HTERT RPE-1 (cell line): ENCODE results near the gene ATP6V0E2.
"Not testable (repeated sequence)": the region's sequence is repeated elsewhere in the genome, so short reads cannot be mapped to it uniquely, and the experiment has no call there.

Experiments used
- in situ Hi-C: fragments of 300-500 bp; cut with MboI; formaldehyde crosslinking; loops from 4 replicates; pipeline ENCODE4 v1.14.3; 2020; ENCODE audit warnings: low sequenced_read_pairs

ATP6V0E2 gene

DNA sequence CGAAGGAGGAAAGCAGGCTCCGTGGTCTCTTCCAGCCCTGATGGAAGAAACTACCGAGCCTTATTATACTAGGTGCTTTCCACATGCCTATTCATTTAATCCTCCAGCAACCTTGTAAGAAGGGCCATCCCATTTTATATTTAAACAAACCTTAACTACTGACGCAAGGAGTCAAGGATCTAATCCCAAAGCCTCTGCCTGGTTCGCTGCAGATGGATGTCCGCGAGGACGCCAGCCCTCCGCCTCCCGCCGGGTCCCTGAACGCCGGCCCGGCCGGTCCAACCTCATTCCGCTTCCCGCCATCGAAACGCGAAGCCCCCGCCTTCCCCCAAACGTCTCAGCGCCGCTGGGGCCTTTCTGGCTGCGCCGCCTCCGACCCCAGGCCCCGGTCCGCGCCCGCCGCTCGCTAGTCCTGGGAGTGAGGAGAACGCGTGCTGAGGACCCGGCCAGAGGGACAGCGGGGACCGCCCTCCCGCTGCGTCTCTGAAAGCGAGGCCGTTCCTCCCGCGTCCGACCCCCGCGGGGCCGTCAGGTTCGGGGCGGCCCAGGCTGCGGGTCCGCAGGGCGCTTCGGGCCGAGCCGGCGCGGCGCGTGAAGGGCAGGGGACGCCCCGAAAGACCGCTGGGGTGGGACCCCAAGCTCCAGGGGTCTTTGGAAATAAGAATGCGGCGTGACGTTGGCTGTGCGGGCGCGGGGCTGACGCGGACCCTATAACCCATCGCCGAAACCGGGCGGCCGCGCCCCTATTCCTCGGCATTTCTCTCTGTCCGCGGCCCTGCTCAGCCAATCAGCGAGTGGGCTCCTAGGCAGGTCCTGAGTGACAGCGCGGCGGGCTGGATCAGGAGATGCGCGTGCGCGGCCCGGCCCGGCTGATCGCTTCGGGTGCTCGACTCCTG lies at the start of gene ATP6V0E2:
Gene ATP6V0E2 (plus strand): TSS at position 896 of the 896 bp plus-strand sequence. CDS start 97 bp downstream, outside the sequence.
- in situ Hi-C loops, result no loop called here

DNA sequence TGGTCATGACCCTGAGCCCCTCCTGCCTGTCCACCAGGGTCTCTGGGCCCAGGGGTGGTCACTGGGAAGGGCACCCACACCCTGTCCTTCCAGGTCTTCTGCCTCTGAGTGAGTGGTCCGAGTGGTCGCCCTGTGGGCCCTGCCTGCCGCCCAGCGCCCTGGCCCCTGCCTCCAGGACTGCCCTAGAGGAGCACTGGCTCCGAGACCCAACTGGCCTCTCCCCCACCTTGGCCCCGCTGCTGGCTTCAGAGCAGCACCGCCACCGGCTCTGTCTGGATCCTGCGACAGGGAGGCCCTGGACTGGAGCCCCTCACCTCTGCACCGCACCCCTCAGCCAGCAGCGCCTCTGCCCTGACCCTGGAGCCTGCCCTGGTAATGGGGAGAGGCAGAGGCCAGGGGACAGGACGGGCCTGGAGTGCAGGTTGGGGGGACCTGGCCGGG lies 49.4 kb upstream of the ATP6V0E2 start:
- in situ Hi-C loops, result no loop called here

DNA sequence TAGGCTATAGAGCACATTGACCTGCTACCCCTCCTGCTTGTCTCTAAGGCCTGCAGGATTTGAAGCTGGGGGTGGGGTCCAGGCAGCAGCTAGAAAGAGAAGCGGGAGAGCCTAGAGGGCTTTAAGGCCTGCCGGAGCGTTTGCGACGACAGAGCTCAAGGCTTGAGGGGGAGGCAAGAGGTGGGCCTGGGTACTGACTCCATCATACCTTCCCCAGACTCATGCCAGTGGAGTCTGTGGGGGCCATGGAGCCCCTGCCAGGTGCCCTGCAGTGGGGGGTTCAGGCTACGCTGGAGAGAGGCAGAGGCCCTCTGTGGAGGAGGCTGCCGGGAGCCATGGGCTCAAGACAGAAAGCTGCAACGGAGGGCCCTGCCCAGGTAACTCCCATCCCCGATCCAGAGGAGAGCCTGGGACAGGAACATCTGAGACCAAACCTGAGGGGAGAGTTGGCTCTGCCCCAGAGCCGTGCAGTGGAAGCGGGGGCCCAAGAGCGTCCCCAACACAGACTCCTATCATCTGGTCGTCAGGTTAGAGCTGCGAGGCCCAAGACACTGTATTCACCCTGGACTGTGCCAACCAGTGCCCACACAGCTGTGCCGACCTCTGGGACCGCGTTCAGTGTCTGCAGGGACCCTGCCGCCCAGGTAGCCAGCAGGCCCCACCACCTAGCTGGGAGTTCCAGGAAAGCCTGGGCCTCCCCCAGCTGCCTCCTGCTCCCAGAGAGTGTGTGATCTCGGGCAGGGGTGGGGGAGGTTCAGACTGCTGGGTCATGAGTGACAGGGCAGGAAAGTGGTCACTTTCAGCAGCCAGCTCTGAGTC lies 48.8 kb upstream of the ATP6V0E2 start:
- in situ Hi-C loops, result no loop called here

DNA sequence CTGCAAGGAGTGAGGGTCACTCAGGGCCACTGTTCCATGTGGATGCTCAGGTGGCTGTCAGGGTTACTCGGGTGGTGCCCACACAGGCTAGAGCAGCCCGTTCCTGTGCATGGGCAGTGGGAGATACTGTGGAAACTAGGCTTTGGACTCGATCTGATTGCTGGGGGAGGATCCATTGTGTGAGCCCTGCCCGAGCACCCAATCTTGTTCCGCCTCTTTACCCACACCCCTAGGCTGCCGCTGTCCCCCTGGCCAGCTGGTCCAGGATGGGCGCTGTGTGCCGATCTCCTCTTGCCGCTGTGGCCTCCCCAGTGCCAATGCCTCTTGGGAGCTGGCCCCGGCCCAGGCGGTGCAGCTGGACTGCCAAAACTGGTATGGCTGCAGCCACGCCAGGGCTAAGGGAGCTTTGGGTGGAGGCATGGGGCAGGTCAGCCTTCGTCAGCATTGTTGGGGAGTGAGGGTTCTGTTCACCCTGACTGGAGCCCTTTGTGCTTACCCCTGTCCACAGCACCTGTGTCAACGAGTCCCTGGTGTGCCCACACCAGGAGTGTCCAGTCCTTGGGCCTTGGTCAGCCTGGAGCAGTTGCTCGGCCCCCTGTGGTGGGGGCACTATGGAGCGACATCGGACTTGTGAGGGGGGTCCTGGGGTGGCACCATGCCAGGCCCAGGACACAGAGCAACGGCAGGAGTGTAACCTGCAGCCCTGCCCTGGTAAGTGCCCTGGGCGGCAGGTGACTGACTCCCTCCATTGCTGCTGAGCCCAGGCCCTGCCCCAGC lies 48.0 kb upstream of the ATP6V0E2 start:
- in situ Hi-C loops, result no loop called here

DNA sequence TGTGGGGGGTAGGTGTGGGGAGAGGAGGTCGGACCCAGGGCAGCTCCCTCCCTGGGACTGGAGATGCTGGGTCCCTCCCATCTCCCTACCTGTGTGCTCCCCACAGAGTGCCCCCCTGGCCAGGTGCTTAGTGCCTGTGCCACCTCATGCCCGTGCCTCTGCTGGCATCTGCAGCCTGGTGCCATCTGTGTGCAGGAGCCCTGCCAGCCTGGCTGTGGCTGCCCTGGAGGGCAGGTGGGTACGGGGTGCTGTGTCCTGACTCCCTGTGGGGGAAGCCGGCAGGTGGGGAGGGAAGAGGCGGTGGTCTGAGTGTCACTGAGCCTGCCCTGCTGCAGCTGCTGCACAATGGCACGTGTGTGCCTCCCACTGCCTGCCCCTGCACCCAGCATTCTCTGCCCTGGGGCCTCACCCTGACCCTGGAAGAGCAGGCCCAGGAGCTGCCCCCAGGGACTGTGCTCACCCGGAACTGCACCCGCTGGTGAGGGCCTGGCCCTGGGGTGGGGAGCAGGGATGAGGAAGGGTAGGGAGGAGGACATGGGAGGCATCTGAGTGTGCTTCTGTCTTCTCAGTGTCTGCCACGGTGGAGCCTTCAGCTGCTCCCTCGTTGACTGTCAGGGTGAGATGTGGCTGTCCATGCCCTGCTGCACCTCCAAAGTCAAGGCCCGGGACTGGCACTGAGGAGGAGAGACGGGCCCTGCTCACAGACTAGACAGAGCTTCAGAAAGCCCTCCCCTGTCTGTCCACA lies 47.3 kb upstream of the ATP6V0E2 start:
- in situ Hi-C loops, result no loop called here

DNA sequence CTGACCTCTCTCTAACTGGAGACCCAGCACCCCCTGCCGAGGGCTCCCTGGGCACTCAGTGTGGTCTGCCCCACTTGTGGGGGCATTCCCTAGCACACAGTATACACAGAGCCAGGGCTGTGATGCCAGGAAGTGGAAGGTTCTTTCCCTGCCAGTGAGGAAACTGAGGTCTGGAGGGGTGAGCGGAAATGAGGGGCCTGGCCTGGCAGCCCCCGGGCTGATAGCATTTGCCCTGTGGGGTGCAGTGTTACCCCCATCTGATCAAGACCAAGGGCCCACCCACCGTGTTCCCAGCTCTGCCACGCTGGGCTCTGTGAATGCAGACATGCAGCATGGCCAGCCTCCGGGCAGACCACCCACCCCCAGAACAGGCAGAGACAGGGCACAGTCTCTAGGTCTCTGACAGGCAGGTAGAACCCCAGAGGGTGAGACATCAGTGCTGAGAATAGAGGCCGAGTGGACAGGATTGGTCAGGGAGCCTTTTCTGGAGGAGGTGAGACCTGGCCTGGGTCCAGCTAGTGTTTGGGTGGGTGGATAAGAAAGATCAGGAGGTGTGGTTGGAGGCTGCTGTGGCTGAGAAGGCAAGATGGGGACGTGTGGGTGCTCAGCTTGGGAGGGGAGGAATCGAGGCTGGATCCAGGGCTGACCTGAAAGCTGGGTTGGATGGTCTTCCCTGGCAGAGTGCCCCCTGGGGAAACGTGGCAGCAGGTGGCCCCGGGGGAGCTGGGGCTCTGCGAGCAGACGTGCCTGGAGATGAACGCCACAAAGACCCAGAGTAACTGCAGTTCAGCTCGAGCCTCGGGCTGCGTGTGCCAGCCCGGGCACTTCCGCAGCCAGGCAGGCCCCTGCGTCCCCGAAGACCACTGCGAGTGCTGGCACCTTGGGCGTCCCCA lies 46.4 kb upstream of the ATP6V0E2 start:
- in situ Hi-C loops, result no loop called here

DNA sequence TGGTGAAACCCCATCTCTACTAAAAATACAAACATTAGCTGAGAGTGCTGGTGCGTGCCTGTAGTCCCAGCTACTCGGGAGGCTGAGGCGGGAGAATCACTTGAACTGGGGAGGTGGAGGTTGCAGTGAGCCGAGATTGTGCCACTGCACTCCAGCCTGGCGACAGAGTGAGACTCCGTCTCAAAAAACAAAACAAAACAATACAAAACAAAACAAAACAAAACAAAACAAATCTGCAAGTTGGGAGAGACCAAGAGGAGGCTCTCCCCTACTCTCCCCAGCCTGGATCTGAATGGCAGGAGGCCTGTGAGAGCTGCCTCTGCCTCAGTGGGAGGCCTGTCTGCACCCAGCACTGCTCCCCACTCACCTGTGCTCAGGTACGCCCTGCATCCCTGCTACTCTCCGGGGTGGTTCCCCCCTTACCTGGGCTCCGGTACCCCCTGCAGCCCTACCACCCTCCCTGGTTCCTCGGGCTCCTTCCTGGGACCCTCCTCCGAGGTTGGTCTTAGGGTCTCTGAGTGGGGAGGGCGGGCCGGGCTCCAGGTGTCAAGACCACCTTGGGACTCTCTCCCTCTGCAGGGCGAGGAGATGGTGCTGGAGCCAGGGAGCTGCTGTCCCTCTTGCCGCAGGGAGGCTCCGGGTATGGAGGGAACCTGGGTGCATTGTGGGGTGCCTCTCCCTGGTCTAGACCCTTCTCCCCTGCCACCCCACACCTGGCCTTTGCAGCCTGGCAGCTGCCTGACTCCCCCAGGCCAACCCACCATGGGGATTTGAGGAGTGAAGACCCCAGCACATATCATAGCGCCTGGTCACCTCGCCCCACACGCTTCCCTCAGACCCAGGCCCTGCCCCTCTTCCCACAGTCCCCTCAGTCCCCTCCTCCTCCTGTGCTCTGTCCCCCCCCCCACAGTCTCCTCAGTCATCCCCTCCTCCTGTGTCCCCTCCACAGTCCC lies 45.1 kb upstream of the ATP6V0E2 start:
- in situ Hi-C loops, result no loop called here

DNA sequence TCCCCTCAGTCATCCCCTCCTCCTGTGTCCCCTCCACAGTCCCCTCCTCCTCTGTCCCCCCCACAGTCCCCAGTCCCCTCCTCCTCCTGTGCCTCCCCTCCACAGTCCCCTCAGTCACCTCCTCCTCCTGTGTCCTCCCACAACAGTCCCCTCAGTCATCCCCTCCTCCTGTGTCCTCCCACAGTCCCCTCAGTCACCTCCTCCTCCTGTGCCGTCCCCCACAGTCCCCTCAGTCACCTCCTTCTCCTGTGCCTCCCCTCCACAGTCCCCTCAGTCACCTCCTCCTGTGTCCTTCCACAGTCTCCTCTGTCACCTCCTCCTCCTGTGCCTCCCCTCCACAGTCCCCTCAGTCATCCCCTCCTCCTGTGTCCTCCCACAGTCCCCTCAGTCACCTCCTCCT lies 43.2 kb upstream of the ATP6V0E2 start:
- in situ Hi-C loops, result not testable (repeated sequence)

DNA sequence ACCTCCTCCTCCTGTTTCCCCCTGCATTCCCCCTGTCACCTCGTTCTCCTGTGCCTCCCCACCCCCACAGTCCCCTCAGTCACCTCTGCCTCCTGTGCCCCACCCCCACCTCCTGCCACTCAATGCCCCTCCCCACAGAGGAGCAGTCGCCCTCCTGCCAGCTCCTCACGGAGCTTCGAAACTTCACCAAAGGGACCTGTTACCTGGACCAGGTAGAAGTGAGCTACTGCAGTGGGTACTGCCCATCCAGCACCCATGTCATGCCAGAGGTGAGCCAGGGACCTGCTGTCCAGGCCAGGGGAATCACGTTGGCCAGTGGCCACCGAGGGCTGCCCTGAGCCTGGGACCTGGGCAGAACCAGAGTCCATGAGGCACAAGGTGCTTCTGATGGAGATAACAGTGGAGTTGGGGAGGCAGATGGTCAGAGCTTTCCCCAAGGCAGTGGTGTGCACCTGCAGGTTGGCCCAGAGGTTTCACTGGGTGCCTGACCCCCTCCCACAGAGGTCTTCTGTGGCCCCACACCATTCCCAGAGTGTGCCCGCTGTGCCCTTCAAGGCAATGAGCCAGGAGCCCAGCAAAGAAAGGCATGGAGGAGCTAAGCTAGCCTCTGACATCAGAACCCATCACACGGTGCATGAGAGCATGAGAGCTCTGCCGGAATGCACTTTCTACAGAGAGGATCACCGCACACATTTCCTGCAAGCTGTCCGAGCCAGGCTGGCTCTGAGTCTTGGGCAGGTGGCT lies 42.6 kb upstream of the ATP6V0E2 start:
- in situ Hi-C loops, result no loop called here

DNA sequence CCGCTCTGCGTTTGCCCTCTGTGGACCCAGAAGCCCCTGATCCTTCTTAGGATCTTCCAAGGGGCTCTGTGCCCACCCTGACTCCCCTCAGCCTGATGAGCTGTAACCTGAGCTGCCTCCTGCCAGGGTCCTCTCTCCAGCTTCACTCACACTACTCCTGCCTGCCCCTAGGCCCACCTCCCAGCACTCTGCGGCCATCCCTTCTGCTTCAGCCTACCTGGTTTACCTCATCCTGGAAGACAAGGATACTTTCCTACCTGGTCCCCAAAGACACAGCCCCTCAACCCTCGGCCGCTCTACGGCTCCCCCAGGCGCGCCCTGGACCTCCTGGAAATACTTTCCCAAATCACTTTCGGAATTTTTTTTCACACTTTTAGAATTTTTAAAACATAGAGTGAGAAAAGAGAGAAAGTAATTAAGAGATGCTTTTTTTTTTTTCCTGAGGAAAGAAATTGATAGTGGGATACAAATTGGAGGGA lies 42.0 kb upstream of the ATP6V0E2 start:
- in situ Hi-C loops, result no loop called here

DNA sequence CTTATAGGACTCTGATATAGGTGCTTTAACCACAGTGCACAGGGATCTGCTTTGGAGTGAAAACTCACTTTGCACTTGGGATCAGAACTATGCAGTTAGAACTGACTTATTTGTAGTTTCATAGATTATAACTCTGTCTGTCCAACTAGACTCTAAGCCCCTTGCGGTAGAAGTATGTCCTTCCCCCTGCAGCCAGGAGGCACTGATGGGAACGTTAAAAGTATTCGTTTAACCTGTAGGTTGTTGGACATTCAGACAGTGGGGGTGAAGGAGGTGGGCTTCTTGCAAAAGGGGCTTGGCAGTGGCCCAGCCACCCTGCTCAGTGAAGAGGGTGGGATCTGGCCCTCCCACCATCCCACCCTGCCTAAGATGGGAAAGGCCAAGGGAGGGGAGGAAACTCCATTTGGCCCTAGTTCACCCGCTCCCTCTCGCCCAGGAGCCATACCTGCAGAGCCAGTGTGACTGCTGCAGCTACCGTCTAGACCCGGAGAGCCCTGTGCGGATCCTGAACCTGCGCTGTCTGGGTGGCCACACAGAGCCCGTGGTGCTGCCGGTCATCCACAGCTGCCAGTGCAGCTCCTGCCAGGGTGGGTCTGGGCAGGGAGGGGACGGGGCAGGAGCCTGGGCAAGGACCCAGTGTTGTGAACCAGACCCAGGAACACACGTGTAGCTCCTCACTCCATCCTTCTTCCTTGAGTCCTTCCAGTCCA lies 41.3 kb upstream of the ATP6V0E2 start:
- in situ Hi-C loops, result no loop called here

DNA sequence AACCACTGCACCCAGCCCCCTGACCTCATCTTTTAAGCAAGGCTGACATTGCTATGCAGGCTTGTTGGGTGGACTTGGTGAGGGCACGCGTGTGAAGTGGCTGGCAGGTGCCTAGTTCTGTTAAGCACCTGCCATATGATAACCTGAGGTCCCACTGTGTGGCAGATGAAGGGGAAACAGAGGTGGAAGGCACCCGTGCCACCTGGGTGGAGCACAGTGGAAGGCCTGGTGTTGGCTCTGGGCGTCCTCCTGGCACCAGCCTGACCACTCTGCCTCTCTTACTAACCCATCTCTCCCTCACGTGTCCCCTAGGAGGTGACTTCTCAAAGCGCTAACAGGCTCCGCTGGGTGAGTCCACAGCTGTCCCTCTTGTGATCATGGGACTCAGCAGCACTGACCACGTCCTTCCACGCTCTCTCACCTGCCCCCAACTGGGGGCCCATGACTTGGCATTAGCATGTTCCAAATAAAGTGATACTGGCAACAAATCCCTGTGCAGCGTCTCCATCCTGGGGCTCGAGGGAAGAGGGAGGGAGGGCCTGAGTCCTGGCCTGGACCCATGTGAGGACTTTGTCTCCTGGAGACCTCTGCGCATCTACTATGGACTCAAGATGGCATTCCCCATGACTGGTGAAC lies 40.2 kb upstream of the ATP6V0E2 start:
- in situ Hi-C loops, result no loop called here

DNA sequence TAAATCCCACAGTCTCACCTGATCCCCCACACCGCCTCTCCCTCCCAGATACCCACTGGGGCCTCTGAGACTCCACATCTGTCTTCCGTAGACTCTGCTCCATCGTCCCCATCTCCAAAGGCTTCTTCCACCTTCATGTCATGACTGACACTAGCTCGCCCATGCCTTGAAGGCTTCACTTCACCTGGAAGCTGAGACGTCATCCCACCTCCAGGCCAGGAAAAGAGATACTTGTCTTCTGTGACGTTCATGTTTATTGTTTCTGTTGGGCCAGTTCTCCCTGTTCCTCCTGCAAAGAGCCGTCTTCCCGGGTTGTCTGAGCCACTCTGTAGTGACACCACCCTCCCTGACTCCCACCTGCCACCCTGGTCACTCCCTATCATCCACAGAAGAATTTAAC lies 39.2 kb upstream of the ATP6V0E2 start:
- in situ Hi-C loops, result no loop called here

DNA sequence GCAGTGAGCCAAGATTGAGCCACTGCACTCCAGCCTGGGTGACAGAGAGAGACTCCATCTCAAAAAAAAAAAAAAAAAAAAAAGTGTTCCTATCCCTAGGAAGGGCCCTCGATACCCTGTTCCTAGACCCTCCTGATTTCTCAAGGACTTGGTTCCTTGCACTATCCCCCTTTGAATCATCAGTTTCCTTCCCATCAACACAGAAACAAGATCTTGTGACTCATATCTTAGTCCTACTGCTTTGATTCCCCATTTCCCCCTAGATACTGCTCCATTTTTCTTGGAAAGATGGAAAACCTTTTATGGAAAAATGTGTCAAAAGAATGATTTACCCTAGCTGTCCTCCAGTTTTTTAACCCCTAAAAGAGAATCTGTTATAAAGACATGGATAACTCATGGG lies 37.3 kb upstream of the ATP6V0E2 start:
- in situ Hi-C loops, result no loop called here

DNA sequence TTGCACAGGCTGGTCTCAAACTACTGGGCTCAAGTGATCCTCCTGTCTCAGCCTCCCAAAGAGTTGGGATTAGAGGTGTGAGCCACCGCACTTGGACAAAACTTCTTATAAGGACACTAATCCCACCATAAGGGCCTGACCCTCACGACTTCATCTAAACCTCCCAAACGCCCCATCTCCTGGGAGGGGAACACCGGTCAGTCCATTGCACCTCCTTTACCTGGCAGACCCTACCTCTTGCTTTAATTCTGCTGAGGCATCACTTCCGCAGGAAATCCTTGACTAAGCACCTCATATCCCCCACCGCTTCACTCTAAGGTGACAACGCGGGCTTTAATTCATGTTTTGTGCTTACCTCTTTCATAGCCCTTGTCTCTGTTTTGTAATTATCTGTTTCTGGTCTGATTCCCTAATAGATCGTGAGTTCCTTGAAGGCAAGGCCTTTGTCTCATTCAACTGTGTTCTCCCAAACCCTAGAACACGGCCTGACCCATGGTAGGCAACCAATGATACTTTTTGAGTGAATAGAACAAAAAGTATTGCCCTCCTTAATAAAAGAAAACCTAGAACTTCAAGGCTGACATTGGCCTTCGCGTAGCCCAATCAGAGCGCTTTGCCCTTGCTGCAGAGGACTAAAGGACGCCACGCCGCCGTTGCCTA lies 36.1 kb upstream of the ATP6V0E2 start:
- in situ Hi-C loops, result no loop called here
